Measurements from ENCODE around the gene RAG2. TPM values are rescaled to one million over a fixed set of nuclear protein-coding genes. Genes with fewer than 3 reads are reported as not detected.

RAG2 gene
- total RNA-seq, 1 donor from 2014 or later: not detected

- intact Hi-C loops (cut with micrococcal nuclease): loop anchor here (5.0 kb wide), 6 partner anchors 45 to 1640 kb away; partner anchors contain the start of genes APIP, COMMD9, PDHX and TRAF6
Observed at GRCh38 chr11:36557390-36557789, 40.6 kb downstream of the RAG2 start.

DNA sequence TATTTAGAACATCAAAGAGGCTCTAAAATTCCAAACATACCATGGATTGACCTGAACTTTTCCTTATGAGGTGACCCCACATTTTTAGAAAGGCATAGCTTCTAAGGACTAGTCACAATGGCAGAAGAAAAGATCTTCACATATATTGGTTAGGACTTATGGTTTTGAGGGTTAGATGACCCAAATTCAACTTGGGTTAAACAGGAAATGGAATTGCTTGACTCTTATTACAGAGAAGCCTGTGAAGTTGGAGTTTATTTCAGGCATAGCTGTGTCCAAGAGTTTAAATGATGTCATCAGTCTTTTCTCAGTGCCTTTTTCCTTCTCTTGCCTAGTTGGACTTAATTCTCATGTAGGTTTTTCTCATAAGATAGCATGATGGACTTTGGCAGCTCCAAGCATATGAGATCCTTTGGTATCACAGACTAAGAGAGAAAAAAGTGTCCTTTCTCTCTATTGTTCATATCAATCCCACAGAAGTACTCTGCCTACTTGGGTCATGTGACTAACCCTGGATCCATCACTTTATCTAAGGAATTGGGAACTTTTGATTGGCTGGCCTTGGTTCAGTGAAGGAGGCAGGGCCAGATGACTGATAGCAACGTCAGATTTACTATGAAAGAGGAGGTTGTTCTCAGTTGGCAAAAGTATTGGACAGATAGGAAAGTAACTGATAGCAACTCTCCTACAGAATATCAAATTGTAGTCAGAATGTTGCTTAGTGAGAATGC is 47.5 kb downstream of the RAG2 start:
- intact Hi-C loops (cut with micrococcal nuclease): no loop called here

Other genes with a start within 250 kb of the RAG2 start
- 14.1 and 15.0 TPM in 2 replicates for gene TRAF6, start 88.0 kb downstream of the RAG2 start, total RNA-seq
- gene RAG1, start 30.2 kb downstream of the RAG2 start, total RNA-seq: 0.20 and 0.42 TPM in 2 replicates
- 1.1 and 1.4 TPM in 2 replicates for gene IFTAP, start 3.7 kb downstream of the RAG2 start, total RNA-seq

All from T-helper 1 cell treated with Interleukin-12 subunit alpha and Interleukin-12 subunit beta and Interleukin-4 antibody, amounts not matched to agents 30 ng/mL and 1 ng/mL, for 36 hours (primary cell).